ENCODE measurements around the gene DENND4C.
A peak's percentile ranks its signal among the peaks of the same experiment; 100 is the strongest.
"Not testable (repeated sequence)": the region's sequence is repeated elsewhere in the genome, so short reads cannot be mapped to it uniquely, and the experiment has no call there.

The DENND4C gene

DNA sequence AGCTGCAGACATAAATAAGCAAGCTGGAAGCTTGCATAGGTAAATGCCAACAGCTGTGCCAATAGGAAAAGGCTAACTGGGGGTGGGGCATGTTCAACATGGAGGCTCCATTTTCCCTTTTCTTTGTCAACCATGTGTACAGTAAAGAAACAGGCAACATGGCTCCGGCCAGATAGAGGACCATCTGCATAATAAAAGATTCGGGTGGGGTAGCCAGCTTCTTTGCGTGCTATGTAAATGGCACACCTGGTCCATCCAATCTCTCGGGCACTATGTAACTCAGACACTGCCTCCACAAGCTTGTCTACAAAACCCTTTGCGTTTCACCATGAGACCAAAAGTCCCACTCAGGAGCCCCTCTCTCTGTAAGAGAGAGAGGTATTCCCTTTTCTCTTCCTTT, 41.7 kb upstream of the DENND4C start:
- WGBS (ENCODE audit: insufficient coverage) = 100% methylated on average over 4 of the region's 5 CpGs

DNA sequence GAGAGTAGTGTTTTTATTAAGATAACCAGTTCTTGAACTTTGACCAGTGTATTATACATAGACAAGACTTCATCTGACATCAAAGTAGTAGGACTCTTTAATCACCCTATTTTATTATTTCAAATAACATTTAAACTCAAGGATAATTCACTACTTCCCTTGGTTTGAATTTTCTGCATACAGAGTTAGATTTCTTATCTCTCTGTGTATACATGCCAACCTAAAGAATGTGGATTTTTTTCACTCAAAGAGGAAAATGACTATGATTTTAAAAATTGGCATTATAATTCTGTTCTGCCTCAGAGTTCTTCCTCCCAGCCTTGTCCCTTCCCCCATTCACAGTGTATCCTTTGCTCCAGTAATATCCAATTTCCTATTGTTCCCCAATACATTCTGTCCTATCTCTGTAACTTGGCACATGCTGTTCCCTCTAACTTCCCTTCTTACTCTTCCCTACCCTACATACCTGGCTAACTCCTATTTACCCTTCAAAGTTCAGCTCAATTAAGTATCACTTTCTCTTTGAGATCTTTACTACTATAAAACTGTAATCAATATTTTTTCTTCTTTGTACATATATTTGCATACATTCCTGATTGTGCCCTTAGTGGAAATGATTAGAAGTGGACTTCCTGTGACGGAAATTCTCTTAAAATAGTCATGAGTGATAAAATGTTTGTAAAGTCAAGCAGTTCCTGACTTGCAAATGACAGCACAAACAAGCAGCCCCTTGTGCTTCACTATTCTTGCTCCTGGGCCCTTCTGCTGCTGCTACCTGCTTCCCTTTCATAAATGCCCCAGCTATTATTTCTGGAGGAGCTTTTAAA, 38.1 kb upstream of the DENND4C start:
- POLR2A ChIA-PET = no interaction called here

More for the DNA sequence above, 41.7 kb upstream of the DENND4C start:
- no peak overlapping the region for H3K27ac ChIP-seq (ENCODE audit: insufficient read depth in 1 of 2, low read depth in 1 of 2, low read length in 2 of 2, poor library complexity in 1 of 2, severe bottlenecking in 2 of 2)
- no peak for DNase-seq
- no peaks in the 10 kb centered on the region for H3K36me3 ChIP-seq (ENCODE audit: control insufficient read depth in 4 of 4, insufficient read depth in 4 of 4, low read length in 3 of 4)
- ChIA-PET CTCF (no interaction called here), POLR2A (no interaction called here)
- H3K9me3 ChIP-seq (ENCODE audit: control extremely low read depth in 1 of 5, control insufficient read depth in 4 of 5, insufficient read depth in 2 of 5, low read depth in 1 of 5, low read length in 4 of 5) = no peaks in the 10 kb centered on the region
- H3K4me3 ChIP-seq (ENCODE audit: control insufficient read depth in 1 of 7, extremely low read depth in 1 of 7, insufficient read depth in 4 of 7, low read depth in 2 of 7, low read length in 6 of 7) = no peak overlapping the region
- H3K27me3 ChIP-seq (replicated peaks in 2 of 5; ENCODE audit: control insufficient read depth in 4 of 5, insufficient read depth in 5 of 5, low read length in 4 of 5) = no peaks in the 10 kb centered on the region
- H3K4me1 ChIP-seq (ENCODE audit: control extremely low read depth in 1 of 4, control insufficient read depth in 4 of 4, insufficient read depth in 4 of 4, low read length in 3 of 4) = peaks cover 0 to 18% (median 12%) of the 10 kb centered on the region in 4 experiments

DNA sequence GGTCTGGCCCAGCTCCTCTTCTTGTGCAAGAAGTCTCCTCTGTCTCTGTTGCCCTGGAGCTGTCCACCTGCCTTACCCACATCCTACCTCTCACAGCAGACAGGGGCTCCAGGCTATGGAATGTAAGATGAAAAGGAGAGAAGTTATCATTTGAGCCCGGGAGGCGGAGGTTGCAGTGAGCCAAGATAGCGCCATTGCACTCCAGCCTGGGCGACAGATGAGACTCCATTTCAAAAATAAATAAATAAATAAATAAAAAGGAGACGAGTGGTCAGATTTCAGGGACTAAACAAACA, 37.5 kb upstream of the DENND4C start:
- POLR2A ChIA-PET = no interaction called here
- H3K27ac ChIP-seq (ENCODE audit: insufficient read depth in 1 of 2, low read depth in 1 of 2, low read length in 2 of 2, poor library complexity in 1 of 2, severe bottlenecking in 2 of 2) = no peak overlapping the region
- DNase-seq = no peak
- no peaks in the 10 kb centered on the region for H3K27me3 ChIP-seq (replicated peaks in 2 of 5; ENCODE audit: control insufficient read depth in 4 of 5, insufficient read depth in 5 of 5, low read length in 4 of 5)
- no peaks in the 10 kb centered on the region for H3K9me3 ChIP-seq (ENCODE audit: control extremely low read depth in 1 of 5, control insufficient read depth in 4 of 5, insufficient read depth in 2 of 5, low read depth in 1 of 5, low read length in 4 of 5)
- no peaks in the 10 kb centered on the region for H3K36me3 ChIP-seq (ENCODE audit: control insufficient read depth in 4 of 4, insufficient read depth in 4 of 4, low read length in 3 of 4)
- CTCF ChIA-PET = interaction anchor here (1.0 kb wide), 1 partner anchor 30 kb away, joined by 3 read pairs; no protein-coding TSS in a partner anchor
- H3K4me3 ChIP-seq (ENCODE audit: control insufficient read depth in 1 of 7, extremely low read depth in 1 of 7, insufficient read depth in 4 of 7, low read depth in 2 of 7, low read length in 6 of 7) = no peak overlapping the region
- no CpG with 5 or more reads among the region's 5 CpGs for WGBS (ENCODE audit: insufficient coverage)
- peaks cover 0 to 8% (median under 1%) of the 10 kb centered on the region in 4 experiments for H3K4me1 ChIP-seq (ENCODE audit: control extremely low read depth in 1 of 4, control insufficient read depth in 4 of 4, insufficient read depth in 4 of 4, low read length in 3 of 4)

More for the DNA sequence above, 38.1 kb upstream of the DENND4C start:
- H3K4me3 ChIP-seq (ENCODE audit: control insufficient read depth in 1 of 7, extremely low read depth in 1 of 7, insufficient read depth in 4 of 7, low read depth in 2 of 7, low read length in 6 of 7) = no peak overlapping the region
- no CpG with 5 or more reads among the region's 1 CpG for WGBS (ENCODE audit: insufficient coverage)
- no peaks in the 10 kb centered on the region for H3K9me3 ChIP-seq (ENCODE audit: control extremely low read depth in 1 of 5, control insufficient read depth in 4 of 5, insufficient read depth in 2 of 5, low read depth in 1 of 5, low read length in 4 of 5)
- H3K27ac ChIP-seq (ENCODE audit: insufficient read depth in 1 of 2, low read depth in 1 of 2, low read length in 2 of 2, poor library complexity in 1 of 2, severe bottlenecking in 2 of 2) = no peak overlapping the region
- H3K27me3 ChIP-seq (replicated peaks in 2 of 5; ENCODE audit: control insufficient read depth in 4 of 5, insufficient read depth in 5 of 5, low read length in 4 of 5) = no peaks in the 10 kb centered on the region
- no peak for DNase-seq
- no peaks in the 10 kb centered on the region for H3K36me3 ChIP-seq (ENCODE audit: control insufficient read depth in 4 of 4, insufficient read depth in 4 of 4, low read length in 3 of 4)
- CTCF ChIA-PET = interaction anchor here (1.0 kb wide), 1 partner anchor 31 kb away, joined by 3 read pairs; no protein-coding TSS in a partner anchor
- peaks cover 0 to 8% (median under 1%) of the 10 kb centered on the region in 4 experiments for H3K4me1 ChIP-seq (ENCODE audit: control extremely low read depth in 1 of 4, control insufficient read depth in 4 of 4, insufficient read depth in 4 of 4, low read length in 3 of 4)

DNA sequence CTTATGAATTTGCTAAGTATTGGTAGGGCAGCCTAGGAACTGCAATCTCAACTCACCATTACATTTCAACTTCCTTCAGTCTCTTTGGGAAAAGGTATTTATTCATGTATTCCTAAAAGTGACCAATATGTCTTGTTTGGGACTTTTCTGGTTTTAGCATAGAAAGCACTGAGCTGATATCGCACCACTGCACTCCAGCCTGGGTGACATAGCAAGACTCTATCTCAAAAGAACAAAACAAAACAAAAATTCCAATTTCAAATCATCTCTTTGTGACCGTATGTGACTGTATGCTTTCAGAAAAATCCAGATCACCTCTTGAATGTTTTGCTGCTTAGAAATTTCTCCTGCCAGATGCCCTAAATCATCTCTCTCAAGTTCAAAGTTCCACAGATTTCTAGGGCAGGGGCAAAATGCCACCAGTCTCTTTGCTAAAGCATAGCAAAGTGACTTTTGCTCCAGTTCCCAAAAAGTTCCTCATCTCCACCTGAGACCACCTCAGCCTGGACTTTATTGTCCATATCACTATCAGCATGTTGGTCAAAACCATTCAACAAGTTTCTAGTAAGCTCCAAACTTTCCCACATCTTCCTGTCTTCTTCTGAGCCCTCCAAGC, 37.0 kb upstream of the DENND4C start:
- H3K27me3 ChIP-seq (replicated peaks in 2 of 5; ENCODE audit: control insufficient read depth in 4 of 5, insufficient read depth in 5 of 5, low read length in 4 of 5); H3K9me3 ChIP-seq (ENCODE audit: control extremely low read depth in 1 of 5, control insufficient read depth in 4 of 5, insufficient read depth in 2 of 5, low read depth in 1 of 5, low read length in 4 of 5); H3K4me3 ChIP-seq (ENCODE audit: control insufficient read depth in 1 of 7, extremely low read depth in 1 of 7, insufficient read depth in 4 of 7, low read depth in 2 of 7, low read length in 6 of 7); DNase-seq; H3K4me1 ChIP-seq (ENCODE audit: control extremely low read depth in 1 of 4, control insufficient read depth in 4 of 4, insufficient read depth in 4 of 4, low read length in 3 of 4); POLR2A ChIA-PET; H3K36me3 ChIP-seq (ENCODE audit: control insufficient read depth in 4 of 4, insufficient read depth in 4 of 4, low read length in 3 of 4); H3K27ac ChIP-seq (ENCODE audit: insufficient read depth in 1 of 2, low read depth in 1 of 2, low read length in 2 of 2, poor library complexity in 1 of 2, severe bottlenecking in 2 of 2): not testable (repeated sequence)
- 100% methylated on average over 2 of the region's 2 CpGs for WGBS (ENCODE audit: insufficient coverage)
- CTCF ChIA-PET = interaction anchor here (1.0 kb wide), 1 partner anchor 30 kb away, joined by 3 read pairs; no protein-coding TSS in a partner anchor

DNA sequence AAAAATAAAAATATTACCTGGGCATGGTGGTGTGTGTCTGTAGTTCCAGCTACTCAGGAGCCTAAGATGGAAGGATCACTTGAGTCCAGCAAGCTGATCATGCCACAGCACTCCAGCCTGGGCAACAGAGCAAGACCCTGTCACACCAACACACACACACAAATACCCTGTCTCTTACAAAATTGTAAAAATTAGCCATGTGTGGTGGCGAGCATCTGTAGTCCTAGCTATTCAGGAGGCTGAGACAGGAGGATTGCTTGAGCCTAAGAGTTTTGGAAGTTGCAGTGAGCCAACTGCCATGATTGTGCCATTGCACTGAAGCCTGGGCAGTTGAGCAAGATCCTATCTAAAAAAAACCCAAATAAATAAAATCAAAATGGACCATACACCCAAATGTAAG, 32.1 kb upstream of the DENND4C start:
- POLR2A ChIA-PET = interaction anchor here (0.7 kb wide), 2 partner anchors 50 to 107 kb away, joined by 4 to 11 read pairs; no protein-coding TSS in a partner anchor

DNA sequence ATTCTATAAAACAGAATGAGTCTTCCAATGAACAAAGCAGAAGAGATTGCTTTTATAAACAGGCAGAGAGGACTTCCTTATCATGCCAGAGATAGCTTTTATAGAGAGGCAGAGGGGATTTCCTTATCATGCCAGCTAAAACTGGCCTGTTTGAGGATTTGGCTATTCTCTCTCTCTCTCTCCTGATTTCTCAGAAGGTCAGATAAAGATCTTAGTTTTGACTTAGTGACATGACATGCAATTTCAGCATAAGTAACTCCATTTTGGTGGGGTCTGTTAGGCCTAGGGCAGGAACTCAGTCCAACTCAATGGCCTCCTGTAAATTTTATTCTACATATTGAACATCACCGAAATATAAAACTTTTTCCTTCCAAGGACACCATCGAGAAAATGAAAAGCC, 31.5 kb upstream of the DENND4C start:
- Histone ChIP-seq H3K4me1 (ENCODE audit: control extremely low read depth in 1 of 4, control insufficient read depth in 4 of 4, insufficient read depth in 4 of 4, low read length in 3 of 4) (peaks cover 0 to 11% (median 2%) of the 10 kb centered on the region in 4 experiments), H3K36me3 (ENCODE audit: control insufficient read depth in 4 of 4, insufficient read depth in 4 of 4, low read length in 3 of 4) (no peaks in the 10 kb centered on the region), H3K9me3 (ENCODE audit: control extremely low read depth in 1 of 5, control insufficient read depth in 4 of 5, insufficient read depth in 2 of 5, low read depth in 1 of 5, low read length in 4 of 5) (no peaks in the 10 kb centered on the region), H3K27ac (ENCODE audit: insufficient read depth in 1 of 2, low read depth in 1 of 2, low read length in 2 of 2, poor library complexity in 1 of 2, severe bottlenecking in 2 of 2) (no peak overlapping the region), H3K4me3 (ENCODE audit: control insufficient read depth in 1 of 7, extremely low read depth in 1 of 7, insufficient read depth in 4 of 7, low read depth in 2 of 7, low read length in 6 of 7) (no peak overlapping the region), H3K27me3 (replicated peaks in 2 of 5; ENCODE audit: control insufficient read depth in 4 of 5, insufficient read depth in 5 of 5, low read length in 4 of 5) (no peaks in the 10 kb centered on the region)
- peak in 2 of 3 donors; percentile 38 to 50 for DNase-seq
- whole genome bisulfite sequencing (ENCODE audit: insufficient coverage) = no CpG with 5 or more reads among the region's 2 CpGs
- ChIA-PET POLR2A (no interaction called here), CTCF (no interaction called here)

More for the DNA sequence above, 32.1 kb upstream of the DENND4C start:
- Histone ChIP-seq H3K4me3 (ENCODE audit: control insufficient read depth in 1 of 7, extremely low read depth in 1 of 7, insufficient read depth in 4 of 7, low read depth in 2 of 7, low read length in 6 of 7) (no peak overlapping the region), H3K36me3 (ENCODE audit: control insufficient read depth in 4 of 4, insufficient read depth in 4 of 4, low read length in 3 of 4) (no peaks in the 10 kb centered on the region), H3K4me1 (ENCODE audit: control extremely low read depth in 1 of 4, control insufficient read depth in 4 of 4, insufficient read depth in 4 of 4, low read length in 3 of 4) (peaks cover 0 to 11% (median 2%) of the 10 kb centered on the region in 4 experiments), H3K27me3 (replicated peaks in 2 of 5; ENCODE audit: control insufficient read depth in 4 of 5, insufficient read depth in 5 of 5, low read length in 4 of 5) (no peaks in the 10 kb centered on the region), H3K27ac (ENCODE audit: insufficient read depth in 1 of 2, low read depth in 1 of 2, low read length in 2 of 2, poor library complexity in 1 of 2, severe bottlenecking in 2 of 2) (no peak overlapping the region), H3K9me3 (ENCODE audit: control extremely low read depth in 1 of 5, control insufficient read depth in 4 of 5, insufficient read depth in 2 of 5, low read depth in 1 of 5, low read length in 4 of 5) (no peaks in the 10 kb centered on the region)
- DNase-seq = no peak
- CTCF ChIA-PET = no interaction called here
- WGBS (ENCODE audit: insufficient coverage) = 100% methylated on average over 1 of the region's 1 CpG

DNA sequence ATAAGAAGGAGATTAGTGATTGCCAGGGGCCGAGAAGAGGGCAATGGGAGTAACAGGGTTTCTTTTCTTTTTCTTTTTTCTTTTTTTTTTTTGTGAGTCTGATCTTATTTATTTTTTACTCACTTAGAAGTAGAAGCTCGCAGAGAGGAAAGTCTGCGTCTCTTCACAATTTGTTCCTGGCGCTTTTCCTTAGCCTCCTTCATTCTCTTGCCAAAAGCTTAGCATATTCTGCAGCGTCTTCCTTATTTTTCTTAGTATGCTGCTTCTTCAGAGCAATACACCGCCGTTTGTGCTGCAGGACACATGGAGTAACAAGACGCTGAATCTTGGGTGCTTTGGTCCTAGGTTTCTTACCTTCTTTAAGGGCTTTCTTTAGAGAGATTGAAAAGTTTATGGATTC, 30.3 kb upstream of the DENND4C start:
- no peak overlapping the region for H3K4me3 ChIP-seq (ENCODE audit: control insufficient read depth in 1 of 7, extremely low read depth in 1 of 7, insufficient read depth in 4 of 7, low read depth in 2 of 7, low read length in 6 of 7)
- ChIA-PET POLR2A (no interaction called here), CTCF (no interaction called here)
- no peaks in the 10 kb centered on the region for H3K27me3 ChIP-seq (replicated peaks in 2 of 5; ENCODE audit: control insufficient read depth in 4 of 5, insufficient read depth in 5 of 5, low read length in 4 of 5)
- no peak for DNase-seq
- H3K9me3 ChIP-seq (ENCODE audit: control extremely low read depth in 1 of 5, control insufficient read depth in 4 of 5, insufficient read depth in 2 of 5, low read depth in 1 of 5, low read length in 4 of 5) = no peaks in the 10 kb centered on the region
- WGBS (ENCODE audit: insufficient coverage) = 100% methylated on average over 3 of the region's 8 CpGs
- no peaks in the 10 kb centered on the region for H3K36me3 ChIP-seq (ENCODE audit: control insufficient read depth in 4 of 4, insufficient read depth in 4 of 4, low read length in 3 of 4)
- peaks cover 0 to 10% (median 2%) of the 10 kb centered on the region in 4 experiments for H3K4me1 ChIP-seq (ENCODE audit: control extremely low read depth in 1 of 4, control insufficient read depth in 4 of 4, insufficient read depth in 4 of 4, low read length in 3 of 4)
- H3K27ac ChIP-seq (ENCODE audit: insufficient read depth in 1 of 2, low read depth in 1 of 2, low read length in 2 of 2, poor library complexity in 1 of 2, severe bottlenecking in 2 of 2) = no peak overlapping the region
